CD4-positive, CD25-positive, alpha-beta regulatory T cell (primary cell): ENCODE results near the gene LILRB4. TPM values are rescaled to one million over a fixed set of nuclear protein-coding genes. Genes with fewer than 3 reads are reported as not detected.
"Not testable (repeated sequence)": the region's sequence is repeated elsewhere in the genome, so short reads cannot be mapped to it uniquely, and the experiment has no call there.

Experiments used
- ATAC-seq, 2 donors: fragments of 150-1000 bp; cut with Tn5 transposase; one replicate each; pipeline ENCODE4 v1.10.0; 2021; ENCODE audit warnings: low read depth in 2 of 2, moderate number of reproducible peaks in 2 of 2, moderate library complexity in 1 of 2
- DNase-seq, 3 donors: peaks; one replicate each; pipeline versions ENCODE4 v3.0.0 to v3.0.0-alpha.2; 2012 to 2022; ENCODE audit warnings: mixed read lengths in 1 of 3
- H3K27ac ChIP-seq: one replicate; pipeline ENCODE4 v1.7.0; 2013; ENCODE audit warnings: mild to moderate bottlenecking, low read length; ENCODE audit not compliant: insufficient read depth, poor library complexity, severe bottlenecking
- H3K27me3 ChIP-seq: one replicate; pipeline ENCODE4 v1.7.0; 2013; ENCODE audit warnings: low read length; ENCODE audit not compliant: control insufficient read depth, insufficient read depth
- H3K36me3 ChIP-seq: one replicate; pipeline ENCODE4 v1.7.0; 2013; ENCODE audit warnings: mild to moderate bottlenecking, low read length, moderate library complexity; ENCODE audit not compliant: control insufficient read depth, insufficient read depth
- H3K4me1 ChIP-seq: 2 replicates; pipeline ENCODE4 v1.7.0; 2013; ENCODE audit warnings: mild to moderate bottlenecking, low read length; ENCODE audit not compliant: insufficient read depth, control insufficient read depth, poor library complexity, severe bottlenecking
- H3K4me3 ChIP-seq: one replicate; pipeline ENCODE4 v1.7.0; 2013; ENCODE audit warnings: low read depth, mild to moderate bottlenecking, low read length, moderate library complexity
- H3K9me3 ChIP-seq, 2 experiments: 1 replicate in 1 of 2; 2 replicates in 1 of 2; pipeline ENCODE4 v1.7.0; 2013; ENCODE audit warnings: low read length in 2 of 2, mild to moderate bottlenecking in 1 of 2, moderate library complexity in 1 of 2; ENCODE audit not compliant: control insufficient read depth in 2 of 2
- H3K27ac Mint-ChIP-seq, 3 donors: one replicate each; pipeline ENCODE4 v1.8.0; 2020 to 2022; ENCODE audit warnings: mild to moderate bottlenecking in 3 of 3, mixed read lengths in 3 of 3, moderate library complexity in 2 of 3
- H3K27me3 Mint-ChIP-seq: one replicate; pipeline ENCODE4 v1.8.0; 2022; ENCODE audit warnings: mild to moderate bottlenecking, mixed read lengths
- H3K36me3 Mint-ChIP-seq: one replicate; pipeline ENCODE4 v1.8.0; 2020; ENCODE audit warnings: mixed read lengths
- H3K4me1 Mint-ChIP-seq, 4 donors: one replicate each; pipeline ENCODE4 v1.8.0; 2020 to 2022; ENCODE audit warnings: mixed read lengths in 4 of 4, mild to moderate bottlenecking in 1 of 4
- H3K4me3 Mint-ChIP-seq, 4 donors: one replicate each; pipeline ENCODE4 v1.8.0; 2020 to 2022; ENCODE audit warnings: mild to moderate bottlenecking in 4 of 4, mixed read lengths in 4 of 4, moderate library complexity in 3 of 4
- H3K9me3 Mint-ChIP-seq, 7 donors: one replicate each; pipeline ENCODE4 v1.8.0; 2020 to 2022; ENCODE audit warnings: mixed read lengths in 7 of 7, mild to moderate bottlenecking in 3 of 7, moderate library complexity in 2 of 7
- polyA plus RNA-seq, 4 donors: library from polyadenylated mRNA; unstranded; fragments of 300-500 nt; fragmentation: Illumina TruSeq; gene quantifications; one replicate each; pipeline ENCODE4 v1.2.3, GENCODE V29; 2021
- total RNA-seq: library from RNA; stranded (reverse); gene quantifications from one replicate; pipeline ENCODE4 v1.2.3, GENCODE V29; 2022

LILRB4 gene
- total and polyA plus RNA-seq, 5 donors from 2014 or later: not detected

DNA sequence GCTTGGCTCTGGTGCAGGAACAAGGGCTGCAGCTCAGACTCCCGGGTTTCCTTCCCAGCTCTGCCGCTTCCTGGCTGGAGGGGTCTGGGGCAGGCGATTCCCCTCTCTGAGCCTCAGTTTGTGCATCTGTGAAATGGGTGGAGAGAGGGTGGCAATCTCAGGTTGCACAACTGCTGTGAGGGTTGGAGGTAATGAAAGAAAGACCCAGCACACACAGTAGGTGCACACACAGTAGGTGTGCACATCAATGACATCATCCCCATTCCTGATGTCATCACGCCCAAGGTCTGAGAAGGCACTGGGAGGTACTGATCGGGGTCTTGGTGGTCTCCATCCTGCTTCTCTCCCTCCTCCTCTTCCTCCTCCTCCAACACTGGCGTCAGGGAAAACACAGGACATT lies 2.7 kb downstream of the LILRB4 start:
- no peaks in the 10 kb centered on the region for H3K36me3 ChIP-seq
- H3K27me3 ChIP-seq: peaks cover 1% of the 10 kb centered on the region
- Mint-ChIP-seq H3K36me3 (no peaks in the 10 kb centered on the region), H3K27me3 (peaks cover 14% of the 10 kb centered on the region), H3K27ac (no peak overlapping the region), H3K9me3 (peaks cover 0 to 26% (median 0%) of the 10 kb centered on the region in 7 donors), H3K4me3 (no peak overlapping the region), H3K4me1 (no peaks in the 10 kb centered on the region)
- H3K4me1 ChIP-seq: no peaks in the 10 kb centered on the region
- H3K9me3 ChIP-seq: peaks cover 0 to 8% of the 10 kb centered on the region in 2 experiments
- no peak overlapping the region for H3K27ac ChIP-seq
- ATAC-seq (no peak), DNase-seq (no peak)
- H3K4me3 ChIP-seq: no peak overlapping the region

DNA sequence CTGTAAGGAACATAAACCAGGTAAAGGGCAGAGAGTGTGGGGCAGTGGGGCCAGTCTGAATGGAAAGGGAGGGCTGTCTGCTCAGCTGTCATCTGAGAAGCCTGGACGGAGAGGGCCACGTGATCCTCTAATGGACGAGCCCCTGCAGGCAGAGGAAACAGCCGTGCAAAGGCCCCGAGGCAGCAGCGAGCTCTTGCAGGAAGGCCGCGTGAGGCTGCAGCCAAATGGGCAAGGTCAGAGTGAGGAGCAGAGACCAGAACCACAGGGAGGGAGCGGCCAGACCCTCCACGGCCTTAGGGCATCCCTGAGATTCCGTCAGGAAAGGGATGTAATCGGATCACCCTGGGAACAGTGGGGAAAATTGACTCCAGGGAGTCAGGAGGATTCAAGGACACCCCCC lies 4.4 kb downstream of the LILRB4 start:
- Histone ChIP-seq H3K27ac (no peak overlapping the region), H3K36me3 (no peaks in the 10 kb centered on the region), H3K4me1 (no peaks in the 10 kb centered on the region), H3K27me3 (peaks cover 4% of the 10 kb centered on the region), H3K9me3 (peaks cover 0 to 8% of the 10 kb centered on the region in 2 experiments), H3K4me3 (no peak overlapping the region)
- H3K4me3 Mint-ChIP-seq: no peak overlapping the region
- H3K27me3 Mint-ChIP-seq: peaks cover 17% of the 10 kb centered on the region
- peaks cover 0 to 26% (median under 1%) of the 10 kb centered on the region in 7 donors for H3K9me3 Mint-ChIP-seq
- no peak overlapping the region for H3K27ac Mint-ChIP-seq
- DNase-seq: no peak
- no peak for ATAC-seq
- H3K4me1 Mint-ChIP-seq: no peaks in the 10 kb centered on the region
- H3K36me3 Mint-ChIP-seq: no peaks in the 10 kb centered on the region

DNA sequence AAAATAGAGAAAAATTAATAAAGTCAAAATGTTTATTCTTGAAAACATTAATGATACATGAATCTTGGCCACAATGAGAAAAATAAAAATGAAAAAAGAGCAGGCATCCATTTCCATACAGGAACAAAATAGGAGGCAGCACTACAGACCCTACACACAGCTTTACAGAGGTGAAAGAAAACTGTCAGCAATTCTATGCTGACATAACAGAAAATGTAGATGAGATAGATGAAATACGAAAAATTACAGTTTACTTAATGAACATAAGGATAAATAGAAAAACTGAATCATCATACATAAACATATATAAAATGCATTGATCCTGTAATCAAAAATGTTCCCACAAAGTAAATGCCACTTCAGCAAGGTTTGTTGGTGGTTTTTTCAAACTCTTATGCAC lies 5.6 kb downstream of the LILRB4 start:
- no peak overlapping the region for H3K27ac ChIP-seq
- no peaks in the 10 kb centered on the region for H3K36me3 Mint-ChIP-seq
- ATAC-seq (no peak), DNase-seq (no peak)
- peaks cover 0 to 26% (median 2%) of the 10 kb centered on the region in 7 donors for H3K9me3 Mint-ChIP-seq
- H3K4me1 ChIP-seq: no peaks in the 10 kb centered on the region
- H3K27ac Mint-ChIP-seq: no peak overlapping the region
- H3K4me3 Mint-ChIP-seq: no peak overlapping the region
- H3K36me3 ChIP-seq: no peaks in the 10 kb centered on the region
- peaks cover 0 to 8% of the 10 kb centered on the region in 2 experiments for H3K9me3 ChIP-seq
- peaks cover 4% of the 10 kb centered on the region for H3K27me3 ChIP-seq
- no peak overlapping the region for H3K4me3 ChIP-seq
- peaks cover 17% of the 10 kb centered on the region for H3K27me3 Mint-ChIP-seq
- H3K4me1 Mint-ChIP-seq: no peaks in the 10 kb centered on the region

DNA sequence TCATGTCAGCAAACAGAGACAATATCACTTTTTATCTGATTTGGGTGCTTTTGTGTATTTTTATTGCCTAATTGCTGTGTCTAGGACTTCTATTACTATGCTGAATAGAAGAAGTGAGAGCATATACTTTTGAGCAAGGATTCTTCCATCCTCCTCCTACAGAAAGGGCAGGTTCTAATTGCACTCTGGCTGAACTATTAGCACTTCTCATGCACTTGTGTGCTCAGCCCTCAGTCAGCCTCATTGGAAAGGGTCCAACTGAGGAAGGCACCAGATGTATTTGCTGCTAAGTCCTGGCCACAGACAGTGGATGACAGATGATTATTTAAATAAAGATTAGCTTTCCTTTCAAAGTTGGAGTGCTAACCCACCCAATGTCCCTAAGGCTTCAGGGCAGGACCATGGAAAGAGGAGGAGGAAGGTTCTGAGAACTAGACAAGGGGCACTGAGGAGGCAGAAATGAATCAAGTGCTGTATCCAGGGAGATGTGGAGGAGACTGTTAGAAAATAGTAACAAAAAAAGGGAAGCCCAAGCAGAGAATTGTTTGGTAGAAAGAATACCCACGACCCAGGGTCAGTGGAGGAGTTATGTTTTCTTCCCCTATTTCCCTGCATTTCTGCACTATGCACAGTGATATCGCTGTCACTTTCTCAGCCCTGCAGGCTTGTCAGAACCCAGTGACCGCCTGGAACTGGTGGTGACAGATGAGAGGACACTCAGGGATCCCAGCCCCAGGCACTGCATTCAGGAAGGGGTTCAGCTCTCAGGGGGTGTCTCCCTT lies 8.0 kb downstream of the LILRB4 start:
- no peak overlapping the region for H3K4me3 Mint-ChIP-seq
- Histone ChIP-seq H3K9me3 (peaks cover 0 to 8% of the 10 kb centered on the region in 2 experiments), H3K4me1 (no peaks in the 10 kb centered on the region), H3K27ac (no peak overlapping the region), H3K4me3 (no peak overlapping the region), H3K36me3 (no peaks in the 10 kb centered on the region), H3K27me3 (peaks cover 4% of the 10 kb centered on the region)
- no peaks in the 10 kb centered on the region for H3K36me3 Mint-ChIP-seq
- peaks cover 0 to 26% (median 2%) of the 10 kb centered on the region in 7 donors for H3K9me3 Mint-ChIP-seq
- no peak for DNase-seq
- no peaks in the 10 kb centered on the region for H3K4me1 Mint-ChIP-seq
- H3K27ac Mint-ChIP-seq: no peak overlapping the region
- H3K27me3 Mint-ChIP-seq: peaks cover 21% of the 10 kb centered on the region
- no peak for ATAC-seq

DNA sequence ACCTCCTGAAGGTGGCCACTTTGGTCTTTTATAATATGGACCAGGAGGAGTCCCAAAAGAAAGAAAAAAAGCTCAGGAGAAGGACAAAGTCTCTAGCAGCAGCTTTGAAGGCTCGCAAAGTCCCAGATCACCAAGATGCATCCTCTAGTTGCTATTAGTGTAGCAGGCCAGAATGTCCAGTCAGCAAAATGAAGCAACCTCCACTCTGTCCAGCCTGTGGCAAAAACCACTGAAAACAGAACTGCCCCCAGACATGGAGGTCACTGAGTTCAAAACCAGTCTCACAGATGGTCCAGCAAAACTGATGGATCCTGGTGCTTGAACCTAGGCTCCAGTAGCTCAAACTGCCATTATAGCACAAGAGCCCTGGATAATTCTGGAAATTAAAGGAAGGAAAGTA lies 10.4 kb downstream of the LILRB4 start:
- Mint-ChIP-seq H3K27ac (no peak overlapping the region), H3K4me1 (peaks cover 0 to 5% (median 0%) of the 10 kb centered on the region in 4 donors), H3K4me3 (no peak overlapping the region), H3K27me3 (peaks cover 24% of the 10 kb centered on the region), H3K9me3 (peaks cover 0 to 13% (median 2%) of the 10 kb centered on the region in 7 donors), H3K36me3 (no peaks in the 10 kb centered on the region)
- DNase-seq (no peak), ATAC-seq (no peak)
- peaks cover 4% of the 10 kb centered on the region for H3K27me3 ChIP-seq
- H3K9me3 ChIP-seq: peaks cover 0 to 7% of the 10 kb centered on the region in 2 experiments
- no peaks in the 10 kb centered on the region for H3K4me1 ChIP-seq
- no peaks in the 10 kb centered on the region for H3K36me3 ChIP-seq
- H3K27ac ChIP-seq: no peak overlapping the region
- H3K4me3 ChIP-seq: no peak overlapping the region

DNA sequence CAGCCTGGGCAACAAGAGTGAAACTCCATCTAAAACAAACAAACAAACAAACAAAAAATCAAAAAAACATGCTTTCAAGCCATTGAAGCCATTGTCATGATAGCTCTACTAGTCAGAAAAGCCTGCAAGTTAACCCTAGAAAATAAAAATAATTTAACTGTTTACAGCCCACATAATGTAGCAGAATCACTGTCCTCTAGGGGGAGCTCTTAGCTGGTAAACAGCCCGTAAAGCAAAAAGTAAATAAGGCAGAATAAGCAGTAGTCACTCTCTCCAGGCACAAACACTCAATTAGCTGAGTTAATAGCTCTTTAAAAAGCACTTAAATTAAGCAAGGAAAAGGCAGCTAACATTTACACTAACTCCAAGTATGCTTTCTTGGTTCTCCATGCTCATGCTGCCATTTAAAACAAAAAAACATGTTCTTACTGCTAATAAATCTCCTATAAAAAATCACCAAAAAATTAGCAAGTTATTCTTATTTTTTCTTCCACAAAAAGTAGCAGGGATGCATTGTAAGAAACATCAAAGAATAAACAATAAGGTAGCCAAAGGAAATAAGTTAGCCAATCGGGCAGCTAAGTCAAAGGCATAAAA lies 11.3 kb downstream of the LILRB4 start:
- no peak overlapping the region for H3K4me3 Mint-ChIP-seq
- H3K4me1 Mint-ChIP-seq: peaks cover 0 to 5% (median 0%) of the 10 kb centered on the region in 4 donors
- H3K4me3 ChIP-seq: no peak overlapping the region
- ATAC-seq: no peak
- peaks cover 0 to 7% (median 0%) of the 10 kb centered on the region in 7 donors for H3K9me3 Mint-ChIP-seq
- peak in 1 of 3 donors; percentile 46 for DNase-seq
- H3K27me3 ChIP-seq: peaks cover 4% of the 10 kb centered on the region
- H3K36me3 ChIP-seq: no peaks in the 10 kb centered on the region
- H3K9me3 ChIP-seq: peaks cover 0 to under 1% of the 10 kb centered on the region in 2 experiments
- no peaks in the 10 kb centered on the region for H3K36me3 Mint-ChIP-seq
- peaks cover 18% of the 10 kb centered on the region for H3K27me3 Mint-ChIP-seq
- no peak overlapping the region for H3K27ac ChIP-seq
- no peaks in the 10 kb centered on the region for H3K4me1 ChIP-seq
- no peak overlapping the region for H3K27ac Mint-ChIP-seq

DNA sequence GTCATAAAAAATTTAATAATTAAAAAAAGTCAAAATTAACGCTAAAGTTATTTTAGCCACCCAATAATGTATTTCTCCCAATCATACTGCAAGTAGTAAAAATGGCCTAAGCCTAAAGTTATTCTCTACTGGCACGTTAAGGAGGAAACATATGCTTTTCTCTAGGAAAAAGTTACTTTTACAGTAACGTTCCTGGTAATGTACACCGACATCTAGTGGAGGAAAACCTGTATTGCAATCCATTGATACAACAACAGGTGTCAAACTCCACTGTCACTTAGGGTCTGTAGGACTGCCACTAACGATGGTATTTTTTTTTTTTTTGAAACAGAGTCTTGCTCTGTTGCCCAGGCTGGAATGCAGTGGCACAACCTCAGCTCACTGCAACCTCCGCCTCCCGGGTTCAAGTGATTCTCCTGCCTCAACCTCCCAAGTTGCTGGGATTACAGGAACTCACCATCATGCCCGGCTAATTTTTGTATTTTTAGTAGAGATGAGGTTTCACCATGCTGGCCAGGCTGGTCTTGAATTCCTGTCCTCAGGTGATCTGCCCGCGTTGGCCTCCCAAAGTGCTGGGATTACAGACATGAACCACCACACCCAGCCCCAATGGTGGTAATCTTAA lies 13.5 kb downstream of the LILRB4 start:
- DNase-seq: peak in 2 of 3 donors; percentile 27 to 46
- not testable (repeated sequence) for H3K27me3 Mint-ChIP-seq, H3K27me3 ChIP-seq, H3K36me3 Mint-ChIP-seq, H3K27ac Mint-ChIP-seq, H3K9me3 Mint-ChIP-seq, H3K4me1 Mint-ChIP-seq, H3K27ac ChIP-seq, H3K4me1 ChIP-seq, H3K4me3 Mint-ChIP-seq, H3K4me3 ChIP-seq, H3K9me3 ChIP-seq, H3K36me3 ChIP-seq
- peak in 1 of 2 donors; percentile 44 for ATAC-seq
